ENCODE results near the gene EIF4EBP2.

The EIF4EBP2 gene

GRCh38 chr10:70370766-70371165, 33.2 kb upstream of the EIF4EBP2 start:
- Mint-ChIP-seq H3K9me3 (no peaks in the 10 kb centered on the region), H3K4me3 (no peak overlapping the region), H3K27ac (no peak overlapping the region), H3K4me1 (no peaks in the 10 kb centered on the region), H3K27me3 (no peaks in the 10 kb centered on the region), H3K36me3 (peaks cover 6% of the 10 kb centered on the region)

GRCh38 chr10:70371846-70372245, 32.1 kb upstream of the EIF4EBP2 start:
- Mint-ChIP-seq H3K4me3 (no peak overlapping the region), H3K4me1 (no peaks in the 10 kb centered on the region), H3K36me3 (peaks cover 6% of the 10 kb centered on the region), H3K9me3 (no peaks in the 10 kb centered on the region), H3K27me3 (no peaks in the 10 kb centered on the region), H3K27ac (no peak overlapping the region)

GRCh38 chr10:70374775-70375614, 28.9 kb upstream of the EIF4EBP2 start:
- no peak overlapping the region for H3K4me3 Mint-ChIP-seq
- no peaks in the 10 kb centered on the region for H3K4me1 Mint-ChIP-seq
- H3K36me3 Mint-ChIP-seq = peaks cover 10% of the 10 kb centered on the region
- no peaks in the 10 kb centered on the region for H3K27me3 Mint-ChIP-seq
- no peak overlapping the region for H3K27ac Mint-ChIP-seq
- H3K9me3 Mint-ChIP-seq = no peaks in the 10 kb centered on the region

GRCh38 chr10:70376436-70377378, 27.2 kb upstream of the EIF4EBP2 start:
- H3K4me3 Mint-ChIP-seq = no peak overlapping the region
- H3K27me3 Mint-ChIP-seq = no peaks in the 10 kb centered on the region
- H3K27ac Mint-ChIP-seq = no peak overlapping the region
- H3K9me3 Mint-ChIP-seq = no peaks in the 10 kb centered on the region
- H3K4me1 Mint-ChIP-seq = no peaks in the 10 kb centered on the region
- H3K36me3 Mint-ChIP-seq = peaks cover 10% of the 10 kb centered on the region

GRCh38 chr10:70378122-70378521, 25.8 kb upstream of the EIF4EBP2 start:
- Mint-ChIP-seq H3K27me3 (no peaks in the 10 kb centered on the region), H3K9me3 (no peaks in the 10 kb centered on the region), H3K36me3 (peaks cover 7% of the 10 kb centered on the region), H3K4me1 (no peaks in the 10 kb centered on the region), H3K27ac (no peak overlapping the region), H3K4me3 (no peak overlapping the region)

- no peak overlapping the region for H3K4me3 Mint-ChIP-seq
- H3K36me3 Mint-ChIP-seq = peaks cover 4% of the 10 kb centered on the region
- no peaks in the 10 kb centered on the region for H3K4me1 Mint-ChIP-seq
- no peaks in the 10 kb centered on the region for H3K9me3 Mint-ChIP-seq
- no peak overlapping the region for H3K27ac Mint-ChIP-seq
- no peaks in the 10 kb centered on the region for H3K27me3 Mint-ChIP-seq
These were observed 24.3 kb upstream of the EIF4EBP2 start for GRCh38 chr10:70379581-70380176.

GRCh38 chr10:70380350-70381135, 23.4 kb upstream of the EIF4EBP2 start:
- no peak overlapping the region for H3K27ac Mint-ChIP-seq
- no peaks in the 10 kb centered on the region for H3K9me3 Mint-ChIP-seq
- H3K27me3 Mint-ChIP-seq = no peaks in the 10 kb centered on the region
- H3K4me3 Mint-ChIP-seq = peak overlapping the region; percentile 89
- H3K36me3 Mint-ChIP-seq = peaks cover 4% of the 10 kb centered on the region
- H3K4me1 Mint-ChIP-seq = no peaks in the 10 kb centered on the region

GRCh38 chr10:70381471-70382421, 22.2 kb upstream of the EIF4EBP2 start:
- Mint-ChIP-seq H3K36me3 (peaks cover 4% of the 10 kb centered on the region), H3K4me1 (no peaks in the 10 kb centered on the region), H3K27ac (no peak overlapping the region), H3K27me3 (no peaks in the 10 kb centered on the region), H3K4me3 (peak overlapping the region; percentile 89), H3K9me3 (no peaks in the 10 kb centered on the region)

GRCh38 chr10:70391654-70392053, 12.3 kb upstream of the EIF4EBP2 start:
- Mint-ChIP-seq H3K27me3 (peaks cover 4% of the 10 kb centered on the region), H3K4me3 (no peak overlapping the region), H3K4me1 (peaks cover 3% of the 10 kb centered on the region), H3K9me3 (no peaks in the 10 kb centered on the region), H3K27ac (no peak overlapping the region), H3K36me3 (no peaks in the 10 kb centered on the region)

GRCh38 chr10:70396140-70396539, 7.8 kb upstream of the EIF4EBP2 start:
- Mint-ChIP-seq H3K27ac (no peak overlapping the region), H3K4me1 (no peaks in the 10 kb centered on the region), H3K4me3 (no peak overlapping the region), H3K36me3 (no peaks in the 10 kb centered on the region), H3K27me3 (peaks cover 4% of the 10 kb centered on the region), H3K9me3 (no peaks in the 10 kb centered on the region)

GRCh38 chr10:70399177-70399576, 4.8 kb upstream of the EIF4EBP2 start:
- no peaks in the 10 kb centered on the region for H3K36me3 Mint-ChIP-seq
- H3K27ac Mint-ChIP-seq = no peak overlapping the region
- H3K4me1 Mint-ChIP-seq = peaks cover 11% of the 10 kb centered on the region
- H3K9me3 Mint-ChIP-seq = no peaks in the 10 kb centered on the region
- no peaks in the 10 kb centered on the region for H3K27me3 Mint-ChIP-seq
- no peak overlapping the region for H3K4me3 Mint-ChIP-seq

- H3K9me3 Mint-ChIP-seq = no peaks in the 10 kb centered on the region
- H3K36me3 Mint-ChIP-seq = peaks cover 4% of the 10 kb centered on the region
- H3K4me3 Mint-ChIP-seq = peak overlapping the region; percentile 98
- peak overlapping the region; percentile 71 for H3K27ac Mint-ChIP-seq
- H3K4me1 Mint-ChIP-seq = peaks cover 42% of the 10 kb centered on the region
- H3K27me3 Mint-ChIP-seq = no peaks in the 10 kb centered on the region
These were observed 386 bp upstream of the EIF4EBP2 start for GRCh38 chr10:70403483-70404035.

GRCh38 chr10:70404787-70405036, 767 bp downstream of the EIF4EBP2 start:
- Mint-ChIP-seq H3K27ac (peak overlapping the region; percentile 97), H3K27me3 (no peaks in the 10 kb centered on the region), H3K4me3 (peak overlapping the region; percentile 98), H3K9me3 (no peaks in the 10 kb centered on the region), H3K4me1 (peaks cover 53% of the 10 kb centered on the region), H3K36me3 (peaks cover 6% of the 10 kb centered on the region)

All from activated naive CD4-positive, alpha-beta T cell treated with anti-CD3 and anti-CD28 coated beads, Interleukin-2, amount 50 U/mL, for 24 hours (primary cell).